Lower lobe of right lung (tissue), 2 donors: Measurements from ENCODE around the gene SERTAD4. TPM values are rescaled to one million over a fixed set of nuclear protein-coding genes. Genes with fewer than 3 reads are reported as not detected.
A peak's percentile ranks its signal among the peaks of the same experiment; 100 is the strongest.

Experiments used
- ATAC-seq, 2 donors: fragments of 200-7000 bp; cut with Tn5 transposase; one replicate each; pipeline ENCODE4 v1.9.1; 2020 to 2022; ENCODE audit warnings: mild to moderate bottlenecking in 2 of 2, moderate library complexity in 2 of 2
- DNase-seq: peaks from one replicate; pipeline ENCODE4 v3.0.0-alpha.2; 2020
- H3K27ac ChIP-seq: fragments of 200-600 bp; one replicate; pipeline ENCODE4 v1.8.0; 2022
- H3K27me3 ChIP-seq: fragments of 200-600 bp; one replicate; pipeline ENCODE4 v1.8.0; 2022; ENCODE audit warnings: low read depth
- H3K36me3 ChIP-seq: fragments of 200-600 bp; one replicate; pipeline ENCODE4 v1.8.0; 2022; ENCODE audit warnings: mild to moderate bottlenecking
- H3K4me1 ChIP-seq: fragments of 200-600 bp; one replicate; pipeline ENCODE4 v1.8.0; 2022
- H3K4me3 ChIP-seq: fragments of 200-600 bp; one replicate; pipeline ENCODE4 v1.8.0; 2022; ENCODE audit warnings: mild to moderate bottlenecking
- H3K9me3 ChIP-seq: fragments of 200-600 bp; one replicate; pipeline ENCODE4 v1.8.0; 2022
- intact Hi-C: fragments of 100-400 bp; cut with DNase I; formaldehyde crosslinking; loops from one replicate; pipeline ENCODE4 v1.11.0; 2022
- total RNA-seq: library from RNA; stranded (reverse); fragmentation: NEBNext Ultra II Directional; extraction: Animal tissue kit (Norgen Biotek cat#: 25700); gene quantifications from one replicate; pipeline ENCODE4 v1.2.1, GENCODE V29; 2021
- TF ChIP-seq, protein P1 (sequence below): fragments of 200-600 bp; IDR thresholded peaks from one replicate; pipeline ENCODE4 v1.8.0; 2022; ENCODE audit warnings: antibody characterized with exemption, mild to moderate bottlenecking
- donor health status: DM: no; HTN: yes; CAD: no; lungs with severe emphysema.

The SERTAD4 gene
- total RNA-seq, 1 donor from 2014 or later, result 4.3 TPM

DNA sequence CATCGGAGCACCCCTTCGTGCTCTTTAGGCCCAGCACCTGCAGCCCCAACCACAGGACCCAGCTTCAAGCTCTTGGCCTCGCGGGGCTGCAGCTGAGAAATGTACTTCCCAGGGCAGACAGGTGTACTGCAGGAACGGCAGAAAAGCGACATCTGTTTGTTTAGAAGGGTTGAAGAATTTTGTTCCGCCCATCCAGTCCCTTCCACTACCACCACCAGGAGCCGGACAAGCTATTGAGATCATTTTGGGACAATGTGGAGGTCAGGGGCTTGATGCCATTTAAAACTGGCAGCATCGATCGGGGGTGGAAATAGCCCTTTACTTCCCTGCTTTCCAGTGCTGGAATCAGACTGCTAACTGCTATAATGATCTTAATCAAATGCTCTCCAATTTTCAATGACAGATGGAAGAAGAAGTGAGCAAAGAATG, 1.7 kb downstream of the SERTAD4 start:
- intact Hi-C loops, result no loop called here
- Histone ChIP-seq H3K9me3 (no peaks in the 10 kb centered on the region), H3K27me3 (peaks cover 17% of the 10 kb centered on the region), H3K4me1 (peaks cover 32% of the 10 kb centered on the region), H3K36me3 (no peaks in the 10 kb centered on the region), H3K4me3 (peak overlapping the region; percentile 64), H3K27ac (peak overlapping the region; percentile 81)
- DNase-seq (no peak), ATAC-seq (no peak)
- TF ChIP-seq, protein P1, sequence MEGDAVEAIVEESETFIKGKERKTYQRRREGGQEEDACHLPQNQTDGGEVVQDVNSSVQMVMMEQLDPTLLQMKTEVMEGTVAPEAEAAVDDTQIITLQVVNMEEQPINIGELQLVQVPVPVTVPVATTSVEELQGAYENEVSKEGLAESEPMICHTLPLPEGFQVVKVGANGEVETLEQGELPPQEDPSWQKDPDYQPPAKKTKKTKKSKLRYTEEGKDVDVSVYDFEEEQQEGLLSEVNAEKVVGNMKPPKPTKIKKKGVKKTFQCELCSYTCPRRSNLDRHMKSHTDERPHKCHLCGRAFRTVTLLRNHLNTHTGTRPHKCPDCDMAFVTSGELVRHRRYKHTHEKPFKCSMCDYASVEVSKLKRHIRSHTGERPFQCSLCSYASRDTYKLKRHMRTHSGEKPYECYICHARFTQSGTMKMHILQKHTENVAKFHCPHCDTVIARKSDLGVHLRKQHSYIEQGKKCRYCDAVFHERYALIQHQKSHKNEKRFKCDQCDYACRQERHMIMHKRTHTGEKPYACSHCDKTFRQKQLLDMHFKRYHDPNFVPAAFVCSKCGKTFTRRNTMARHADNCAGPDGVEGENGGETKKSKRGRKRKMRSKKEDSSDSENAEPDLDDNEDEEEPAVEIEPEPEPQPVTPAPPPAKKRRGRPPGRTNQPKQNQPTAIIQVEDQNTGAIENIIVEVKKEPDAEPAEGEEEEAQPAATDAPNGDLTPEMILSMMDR, result no peak

GRCh38 chr1:210235363-210236053, 2.9 kb downstream of the SERTAD4 start:
- intact Hi-C loops, result no loop called here
- TF ChIP-seq, protein P1, result no peak
- Histone ChIP-seq H3K36me3 (no peaks in the 10 kb centered on the region), H3K4me3 (no peak overlapping the region), H3K27me3 (peaks cover 8% of the 10 kb centered on the region), H3K27ac (no peak overlapping the region), H3K4me1 (peaks cover 44% of the 10 kb centered on the region), H3K9me3 (no peaks in the 10 kb centered on the region)
- DNase-seq (no peak), ATAC-seq (no peak)

DNA sequence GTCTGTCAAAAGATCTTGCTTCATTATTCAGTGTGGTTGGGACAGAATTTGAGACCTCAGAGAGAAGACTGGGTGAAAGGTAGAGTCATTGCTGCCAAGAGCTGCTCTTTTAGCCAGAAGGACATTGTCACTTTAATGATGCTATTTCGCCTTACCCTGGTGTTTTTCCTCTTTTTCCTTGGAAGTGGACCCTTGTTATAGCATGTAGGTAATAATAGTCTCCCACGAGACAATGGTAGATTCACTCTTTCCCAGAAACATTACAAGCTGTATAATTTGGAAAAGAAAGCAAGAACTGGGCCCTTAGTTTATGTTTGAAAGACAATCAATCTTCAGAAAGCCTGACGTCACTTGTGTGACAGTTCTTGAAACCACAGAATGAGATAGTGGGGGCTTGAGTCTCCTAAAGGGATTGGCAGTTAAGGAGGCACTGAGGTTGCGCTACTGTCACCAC, 3.8 kb downstream of the SERTAD4 start:
- Histone ChIP-seq H3K4me1 (peaks cover 46% of the 10 kb centered on the region), H3K9me3 (no peaks in the 10 kb centered on the region), H3K27me3 (peaks cover 8% of the 10 kb centered on the region), H3K36me3 (no peaks in the 10 kb centered on the region), H3K4me3 (no peak overlapping the region), H3K27ac (peak overlapping the region; percentile 15)
- intact Hi-C loops, result no loop called here
- DNase-seq (no peak), ATAC-seq (no peak)
- TF ChIP-seq, protein P1, result no peak

DNA sequence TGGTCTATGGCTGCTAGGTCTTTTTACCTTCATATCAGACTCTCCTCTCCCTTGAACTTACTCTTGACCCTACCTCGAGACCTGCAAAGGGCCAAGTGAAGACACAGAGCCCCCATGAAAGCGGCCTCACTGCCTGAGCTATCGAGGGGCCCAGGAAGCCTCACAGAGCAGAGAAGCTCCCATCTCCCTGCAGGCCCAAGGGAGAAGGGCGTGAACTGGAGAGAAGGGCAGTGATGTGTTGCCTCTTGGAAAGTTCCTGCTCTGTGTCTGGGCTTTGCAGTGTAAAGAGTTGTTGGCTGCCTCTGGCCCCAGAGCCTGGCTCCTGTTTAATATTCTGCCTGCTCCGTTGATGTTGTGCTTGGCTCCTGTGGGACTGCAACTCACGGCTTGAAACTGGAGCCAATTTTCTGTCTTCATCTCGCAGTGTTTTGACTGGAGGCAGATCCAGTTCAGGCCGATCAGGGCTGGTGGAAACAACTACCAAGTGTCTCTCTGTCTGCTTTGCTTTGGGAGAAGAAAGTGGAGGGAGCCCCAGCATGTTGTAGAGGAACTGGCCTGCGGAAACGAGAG, 4.3 kb downstream of the SERTAD4 start:
- intact Hi-C loops, result no loop called here
- TF ChIP-seq, protein P1, result no peak
- no peak for DNase-seq
- peaks cover 8% of the 10 kb centered on the region for H3K27me3 ChIP-seq
- H3K27ac ChIP-seq, result peak overlapping the region; percentile 15
- H3K4me3 ChIP-seq, result no peak overlapping the region
- H3K4me1 ChIP-seq, result peaks cover 41% of the 10 kb centered on the region
- H3K9me3 ChIP-seq, result no peaks in the 10 kb centered on the region
- no peak for ATAC-seq
- no peaks in the 10 kb centered on the region for H3K36me3 ChIP-seq

DNA sequence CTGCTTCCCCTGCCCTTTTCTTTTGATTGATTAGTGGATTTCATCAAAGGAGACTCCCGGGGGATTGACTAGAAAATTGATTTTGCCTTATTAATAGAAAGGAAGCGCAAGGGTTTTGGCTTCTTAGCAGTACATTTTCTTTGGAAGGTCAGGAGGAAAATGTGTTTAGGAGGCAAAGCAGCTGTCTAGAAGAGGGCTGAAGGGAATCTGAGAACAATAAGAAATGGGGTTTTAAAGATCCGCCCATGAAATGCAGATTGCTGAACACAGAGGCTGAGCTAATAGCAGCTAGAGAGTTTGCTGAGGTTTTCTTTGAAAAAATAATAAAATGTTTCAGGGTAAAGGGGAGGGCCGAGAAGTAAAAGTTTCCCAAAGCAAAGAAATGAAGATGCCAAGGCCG, 4.9 kb downstream of the SERTAD4 start:
- TF ChIP-seq, protein P1, result no peak
- intact Hi-C loops, result no loop called here
- no peak for ATAC-seq
- Histone ChIP-seq H3K27me3 (peaks cover 8% of the 10 kb centered on the region), H3K4me3 (no peak overlapping the region), H3K36me3 (no peaks in the 10 kb centered on the region), H3K4me1 (peaks cover 37% of the 10 kb centered on the region), H3K27ac (peak overlapping the region; percentile 54), H3K9me3 (no peaks in the 10 kb centered on the region)
- no peak for DNase-seq
